ENCODE measurements around the gene CSK.

CSK gene

GRCh38 chr15:74754593-74755215, 27.2 kb upstream of the CSK start:
- H3K36me3 ChIP-seq, result no peaks in the 10 kb centered on the region
- no peaks in the 10 kb centered on the region for H3K4me1 ChIP-seq
- TF ChIP-seq CTCF (IDR thresholded peaks at IDR 0.05; ENCODE audit: low read depth, low read length), result no peak
- DNase-seq, result no peak
- H3K4me3 ChIP-seq (ENCODE audit: low read depth, low read length), result no peak overlapping the region
- H3K27me3 ChIP-seq, result no peaks in the 10 kb centered on the region
- H3K9me3 ChIP-seq, result no peaks in the 10 kb centered on the region

- H3K36me3 ChIP-seq, result no peaks in the 10 kb centered on the region
- DNase-seq, result no peak
- H3K27me3 ChIP-seq, result peaks cover 4% of the 10 kb centered on the region; the same call in 1 of the 2 replicates
- H3K4me1 ChIP-seq, result no peaks in the 10 kb centered on the region
- no peak overlapping the region for H3K4me3 ChIP-seq (ENCODE audit: low read depth, low read length)
- no peaks in the 10 kb centered on the region for H3K9me3 ChIP-seq
- TF ChIP-seq CTCF (IDR thresholded peaks at IDR 0.05; ENCODE audit: low read depth, low read length), result no peak
Observed at GRCh38 chr15:74758736-74759135, 23.1 kb upstream of the CSK start.

- Histone ChIP-seq H3K27me3 (peaks cover 4% of the 10 kb centered on the region; the same call in 1 of the 2 replicates), H3K36me3 (no peaks in the 10 kb centered on the region), H3K9me3 (no peaks in the 10 kb centered on the region), H3K4me3 (ENCODE audit: low read depth, low read length) (no peak overlapping the region), H3K4me1 (no peaks in the 10 kb centered on the region)
- TF ChIP-seq CTCF (IDR thresholded peaks at IDR 0.05; ENCODE audit: low read depth, low read length), result no peak
- no peak for DNase-seq
Observed at GRCh38 chr15:74762791-74763150, 19.1 kb upstream of the CSK start.

GRCh38 chr15:74763416-74763815, 18.5 kb upstream of the CSK start:
- Histone ChIP-seq H3K9me3 (no peaks in the 10 kb centered on the region), H3K4me3 (ENCODE audit: low read depth, low read length) (no peak overlapping the region), H3K4me1 (no peaks in the 10 kb centered on the region), H3K27me3 (peaks cover 4% of the 10 kb centered on the region; the same call in 1 of the 2 replicates), H3K36me3 (no peaks in the 10 kb centered on the region)
- no peak for TF ChIP-seq CTCF (IDR thresholded peaks at IDR 0.05; ENCODE audit: low read depth, low read length)
- DNase-seq, result no peak

GRCh38 chr15:74767167-74768098, 14.4 kb upstream of the CSK start:
- no peak overlapping the region for H3K4me3 ChIP-seq (ENCODE audit: low read depth, low read length)
- no peaks in the 10 kb centered on the region for H3K27me3 ChIP-seq
- H3K9me3 ChIP-seq, result no peaks in the 10 kb centered on the region
- DNase-seq, result no peak
- H3K36me3 ChIP-seq, result no peaks in the 10 kb centered on the region
- TF ChIP-seq CTCF (IDR thresholded peaks at IDR 0.05; ENCODE audit: low read depth, low read length), result no peak
- no peaks in the 10 kb centered on the region for H3K4me1 ChIP-seq

All from BE2C (cell line).